Measurements from ENCODE around the gene LMTK2.

- TF ChIP-seq POLR2A (IDR thresholded peaks at IDR 0.05; ENCODE audit: low read length) = no peak
- no peak for TF ChIP-seq GATA1 (IDR thresholded peaks at IDR 0.05; ENCODE audit: low read depth, low read length)
Measured at GRCh38 chr7:98110249-98111022, 3.8 kb downstream of the LMTK2 start.
